Lower leg skin (tissue), 3 donors: ENCODE measurements around the gene SNTG2.

Experiments used
- POLR2A ChIP-seq, 2 donors: fragments of 450-650 bp; IDR thresholded peaks; one replicate each; pipeline ENCODE4 v1.6.1; 2016 to 2017; ENCODE audit warnings: antibody characterized with exemption in 2 of 2, mild to moderate bottlenecking in 1 of 2, moderate library complexity in 1 of 2
- TF ChIP-seq, protein P1 (sequence below), 3 donors: fragments of 450-650 bp; IDR thresholded peaks; one replicate each; pipeline ENCODE4 v1.5.1; 2016; ENCODE audit warnings: antibody characterized with exemption in 3 of 3, mild to moderate bottlenecking in 3 of 3, moderate library complexity in 2 of 3

DNA sequence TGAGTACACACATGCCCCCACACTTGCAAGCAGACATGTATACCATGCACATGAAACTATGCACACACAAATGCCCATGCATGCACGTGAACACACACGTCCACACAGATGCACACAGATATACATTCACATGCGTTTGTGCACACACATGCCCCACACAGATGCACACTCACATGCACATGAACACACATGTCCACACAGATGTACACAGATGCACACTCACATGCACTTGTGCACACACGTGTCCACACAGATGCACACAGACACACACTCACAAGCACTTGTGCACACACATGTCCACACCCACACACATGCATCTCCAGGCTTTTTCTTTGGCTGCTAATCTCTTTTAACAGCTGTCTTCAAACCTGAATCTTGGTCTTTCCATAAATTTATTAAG is 31.1 kb downstream of the SNTG2 start:
- no peak for TF ChIP-seq POLR2A (IDR thresholded peaks at IDR 0.05)
- TF ChIP-seq, protein P1, sequence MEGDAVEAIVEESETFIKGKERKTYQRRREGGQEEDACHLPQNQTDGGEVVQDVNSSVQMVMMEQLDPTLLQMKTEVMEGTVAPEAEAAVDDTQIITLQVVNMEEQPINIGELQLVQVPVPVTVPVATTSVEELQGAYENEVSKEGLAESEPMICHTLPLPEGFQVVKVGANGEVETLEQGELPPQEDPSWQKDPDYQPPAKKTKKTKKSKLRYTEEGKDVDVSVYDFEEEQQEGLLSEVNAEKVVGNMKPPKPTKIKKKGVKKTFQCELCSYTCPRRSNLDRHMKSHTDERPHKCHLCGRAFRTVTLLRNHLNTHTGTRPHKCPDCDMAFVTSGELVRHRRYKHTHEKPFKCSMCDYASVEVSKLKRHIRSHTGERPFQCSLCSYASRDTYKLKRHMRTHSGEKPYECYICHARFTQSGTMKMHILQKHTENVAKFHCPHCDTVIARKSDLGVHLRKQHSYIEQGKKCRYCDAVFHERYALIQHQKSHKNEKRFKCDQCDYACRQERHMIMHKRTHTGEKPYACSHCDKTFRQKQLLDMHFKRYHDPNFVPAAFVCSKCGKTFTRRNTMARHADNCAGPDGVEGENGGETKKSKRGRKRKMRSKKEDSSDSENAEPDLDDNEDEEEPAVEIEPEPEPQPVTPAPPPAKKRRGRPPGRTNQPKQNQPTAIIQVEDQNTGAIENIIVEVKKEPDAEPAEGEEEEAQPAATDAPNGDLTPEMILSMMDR (IDR thresholded peaks at IDR 0.05): no peak
